ENCODE measurements around the gene MEGF6. TPM values are rescaled to one million over a fixed set of nuclear protein-coding genes. Genes with fewer than 3 reads are reported as not detected.

MEGF6 gene
- total and polyA plus RNA-seq, 12 donors, result 0.15 to 29.2 (median 8.2) TPM

GRCh38 chr1:3511306-3511705, 100.0 kb downstream of the MEGF6 start:
- H3K36me3 ChIP-seq (replicated peaks in 1 of 2), result no peaks in the 10 kb centered on the region
- no peaks in the 10 kb centered on the region for H3K4me1 ChIP-seq (replicated peaks in 1 of 2)
- TF ChIP-seq CTCF (IDR thresholded peaks at IDR 0.05), result no peak
- no peak for TF ChIP-seq POLR2A (IDR thresholded peaks at IDR 0.05)
- no peaks in the 10 kb centered on the region for H3K9me3 ChIP-seq (replicated peaks in 1 of 3)
- H3K27ac ChIP-seq, result no peak overlapping the region
- 91 to 98% (median 91%) methylated on average over 4 to 16 of the region's 16 CpGs for WGBS, 4 donors
- intact Hi-C loops (cut with DNase I), result no loop called here
- H3K4me3 ChIP-seq, result no peak overlapping the region
- H3K27me3 ChIP-seq, result no peaks in the 10 kb centered on the region
- no peak for DNase-seq

GRCh38 chr1:3510956-3511250, 100.4 kb downstream of the MEGF6 start:
- WGBS, 4 donors, result 89 to 97% (median 92%) methylated on average over 6 to 12 of the region's 12 CpGs
- H3K27ac ChIP-seq, result no peak overlapping the region
- intact Hi-C loops (cut with DNase I), result no loop called here
- H3K36me3 ChIP-seq (replicated peaks in 1 of 2), result no peaks in the 10 kb centered on the region
- no peaks in the 10 kb centered on the region for H3K4me1 ChIP-seq (replicated peaks in 1 of 2)
- TF ChIP-seq CTCF (IDR thresholded peaks at IDR 0.05) (no peak), POLR2A (IDR thresholded peaks at IDR 0.05) (no peak)
- no peaks in the 10 kb centered on the region for H3K9me3 ChIP-seq (replicated peaks in 1 of 3)
- DNase-seq, result no peak
- no peak overlapping the region for H3K4me3 ChIP-seq
- no peaks in the 10 kb centered on the region for H3K27me3 ChIP-seq

GRCh38 chr1:3510136-3510955, 101.0 kb downstream of the MEGF6 start:
- intact Hi-C loops (cut with DNase I), result no loop called here
- Histone ChIP-seq H3K36me3 (replicated peaks in 1 of 2) (no peaks in the 10 kb centered on the region), H3K4me1 (replicated peaks in 1 of 2) (no peaks in the 10 kb centered on the region), H3K4me3 (no peak overlapping the region), H3K27ac (no peak overlapping the region), H3K27me3 (no peaks in the 10 kb centered on the region), H3K9me3 (replicated peaks in 1 of 3) (no peaks in the 10 kb centered on the region)
- no peak for DNase-seq
- TF ChIP-seq POLR2A (IDR thresholded peaks at IDR 0.05), result no peak
- no peak for TF ChIP-seq CTCF (IDR thresholded peaks at IDR 0.05)
- WGBS, 4 donors, result 74 to 88% (median 84%) methylated on average over 5 to 32 of the region's 32 CpGs

- no peaks in the 10 kb centered on the region for H3K36me3 ChIP-seq (replicated peaks in 1 of 2)
- no peaks in the 10 kb centered on the region for H3K9me3 ChIP-seq (replicated peaks in 1 of 3)
- H3K27ac ChIP-seq, result no peak overlapping the region
- 80 to 92% (median 84%) methylated on average over 14 to 21 of the region's 21 CpGs for WGBS, 4 donors
- intact Hi-C loops (cut with DNase I), result no loop called here
- no peaks in the 10 kb centered on the region for H3K27me3 ChIP-seq
- no peaks in the 10 kb centered on the region for H3K4me1 ChIP-seq (replicated peaks in 1 of 2)
- H3K4me3 ChIP-seq, result no peak overlapping the region
- TF ChIP-seq POLR2A (IDR thresholded peaks at IDR 0.05) (no peak), CTCF (IDR thresholded peaks at IDR 0.05) (no peak)
- DNase-seq, result no peak
Observed at GRCh38 chr1:3509721-3510120, 101.6 kb downstream of the MEGF6 start.

All from adrenal gland (tissue), 12 donors.